IMR-90 (cell line): ENCODE results near the gene CATSPERZ. TPM values are rescaled to one million over a fixed set of nuclear protein-coding genes. Genes with fewer than 3 reads are reported as not detected.
A peak's percentile ranks its signal among the peaks of the same experiment; 100 is the strongest.

Experiments used
- ATAC-seq: fragments of 200-7000 bp; cut with Tn5 transposase; 2 replicates; pipeline ENCODE4 v1.9.1; 2020; ENCODE audit warnings: low read depth, mild to moderate bottlenecking, moderate library complexity
- BruUV-seq: library from RNA; stranded (reverse); fragments of 400-500 nt; replicated peaks from 2 replicates; lab custom pipeline; 2021; lab: Mats Ljungman, UMichigan
- CTCF ChIA-PET: fragments of 300-600 bp; formaldehyde crosslinking; extraction: SDS; loops from one replicate; lab custom pipeline; 2021; ENCODE audit warnings: antibody characterized with exemption; lab: Yijun Ruan, JAX
- POLR2A ChIA-PET: fragments of 300-600 bp; sonication (Branson Sonifier 250); formaldehyde crosslinking; loops from one replicate; lab custom pipeline; 2022; ENCODE audit warnings: antibody characterized with exemption; ENCODE audit not compliant: unreplicated experiment; lab: Charles Lee
- DNase-seq: peaks from one replicate; pipeline ENCODE4 v3.0.0; 2013
- H2AFZ ChIP-seq: replicated peaks from 2 replicates; pipeline ENCODE3; 2013; ENCODE audit warnings: low read length, mild to moderate bottlenecking; ENCODE audit not compliant: poor library complexity
- H2AK5ac ChIP-seq: 2 replicates; pipeline ENCODE4 v1.6.1; 2013; ENCODE audit warnings: low read depth, low read length, inconsistent platforms
- H2AK9ac ChIP-seq: replicated peaks from 2 replicates; pipeline ENCODE3; 2013; ENCODE audit warnings: mild to moderate bottlenecking, low read depth, low read length, moderate library complexity; ENCODE audit not compliant: poor library complexity
- H2BK120ac ChIP-seq: 2 replicates; pipeline ENCODE4 v1.6.1; 2013; ENCODE audit warnings: low read depth, low read length, inconsistent platforms
- H2BK15ac ChIP-seq: 3 replicates; pipeline ENCODE4 v1.6.1; 2013; ENCODE audit warnings: low read depth, low read length, inconsistent platforms
- H2BK20ac ChIP-seq: 2 replicates; pipeline ENCODE4 v1.6.1; 2013; ENCODE audit warnings: low read depth, mild to moderate bottlenecking, inconsistent platforms, low read length, moderate library complexity
- H2BK5ac ChIP-seq: 2 replicates; pipeline ENCODE4 v1.6.1; 2013; ENCODE audit warnings: mild to moderate bottlenecking, low read depth, low read length, inconsistent platforms; ENCODE audit not compliant: poor library complexity, severe bottlenecking
- H3K14ac ChIP-seq: replicated peaks from 2 replicates; pipeline ENCODE4 v1.6.1; 2013; ENCODE audit warnings: low read depth, low read length, inconsistent platforms
- H3K18ac ChIP-seq: 2 replicates; pipeline ENCODE4 v1.6.1; 2013; ENCODE audit warnings: low read depth, low read length, control low read depth
- H3K23ac ChIP-seq: 2 replicates; pipeline ENCODE4 v1.6.1; 2013; ENCODE audit warnings: low read depth, low read length, inconsistent platforms
- H3K27ac ChIP-seq: 2 replicates; pipeline ENCODE4 v1.5.1; 2013; ENCODE audit warnings: mild to moderate bottlenecking, control low read depth, low read length; ENCODE audit not compliant: insufficient read depth
- H3K27me3 ChIP-seq: 2 replicates; pipeline ENCODE4 v1.6.1; 2013; ENCODE audit warnings: low read length; ENCODE audit not compliant: control insufficient read depth, insufficient read depth
- H3K36me3 ChIP-seq: 2 replicates; pipeline ENCODE4 v1.6.1; 2013; ENCODE audit warnings: low read length, mixed read lengths; ENCODE audit not compliant: control insufficient read depth, insufficient read depth
- H3K4ac ChIP-seq: 2 replicates; pipeline ENCODE4 v1.6.1; 2013; ENCODE audit warnings: low read depth, low read length, inconsistent platforms
- H3K4me1 ChIP-seq: 2 replicates; pipeline ENCODE4 v1.6.1; 2013; ENCODE audit warnings: low read length, mixed read lengths; ENCODE audit not compliant: control insufficient read depth, insufficient read depth
- H3K4me2 ChIP-seq: 2 replicates; pipeline ENCODE4 v1.6.1; 2013; ENCODE audit warnings: low read depth, mild to moderate bottlenecking, control low read depth, low read length, moderate library complexity
- H3K4me3 ChIP-seq: 2 replicates; pipeline ENCODE4 v1.5.1; 2013; ENCODE audit warnings: low read depth, mild to moderate bottlenecking, control low read depth, low read length, moderate library complexity; ENCODE audit not compliant: insufficient read depth
- H3K56ac ChIP-seq: 2 replicates; pipeline ENCODE4 v1.6.1; 2013; ENCODE audit warnings: low read length, inconsistent platforms; ENCODE audit not compliant: insufficient read depth; ENCODE audit errors: extremely low read depth
- H3K79me1 ChIP-seq, 2 experiments: 2 replicates each; pipeline ENCODE4 v1.6.1; 2013; ENCODE audit warnings: low read length in 2 of 2, inconsistent platforms in 1 of 2, low read depth in 1 of 2
- H3K9ac ChIP-seq: 2 replicates; pipeline ENCODE4 v1.6.1; 2013; ENCODE audit warnings: low read depth, low read length, control low read depth
- H3K9me1 ChIP-seq: 2 replicates; pipeline ENCODE4 v1.6.1; 2013; ENCODE audit warnings: low read length, inconsistent platforms; ENCODE audit not compliant: insufficient read depth
- H3K9me3 ChIP-seq: 2 replicates; pipeline ENCODE4 v1.6.1; 2013; ENCODE audit warnings: low read length; ENCODE audit not compliant: control insufficient read depth, insufficient read depth
- H4K20me1 ChIP-seq: 2 replicates; pipeline ENCODE4 v1.6.1; 2013; ENCODE audit warnings: low read length, inconsistent platforms; ENCODE audit not compliant: insufficient read depth
- H4K5ac ChIP-seq: 2 replicates; pipeline ENCODE4 v1.6.1; 2013; ENCODE audit warnings: mild to moderate bottlenecking, low read depth, low read length, control low read depth
- H4K8ac ChIP-seq, 2 experiments: 2 replicates each; pipeline ENCODE4 v1.6.1; 2013; ENCODE audit warnings: low read depth in 2 of 2, low read length in 2 of 2, control low read depth in 1 of 2, inconsistent platforms in 1 of 2
- H4K91ac ChIP-seq: 2 replicates; pipeline ENCODE4 v1.6.1; 2013; ENCODE audit warnings: low read depth, low read length, inconsistent platforms; ENCODE audit not compliant: insufficient read depth
- BHLHE40 ChIP-seq: fragments of 150-350 bp; IDR thresholded peaks from 2 replicates; pipeline ENCODE4 v1.6.1; 2016; ENCODE audit warnings: mild to moderate bottlenecking, low read depth, low read length
- CHD1 ChIP-seq: IDR thresholded peaks from 2 replicates; pipeline ENCODE4 v1.6.1; 2012; ENCODE audit warnings: low read depth, low read length, improper control_type of control experiment
- NFE2L2 ChIP-seq: fragments of 150-350 bp; IDR thresholded peaks from 2 replicates; pipeline ENCODE4 v1.6.1; 2016; ENCODE audit warnings: low read depth, mild to moderate bottlenecking, low read length
- WGBS, 2 experiments: methylation state at CpG; one replicate each; pipeline versions ENCODE4 v1.1.5 to v1.1.7; 2013; ENCODE audit warnings: missing lambda C conversion rate in 2 of 2; ENCODE audit not compliant: insufficient read length in 1 of 2; ENCODE audit errors: extremely low coverage in 2 of 2; 5-methylcytosine and 5-hydroxymethylcytosine counted together
- dilution Hi-C: fragments of 300-500 bp; cut with HindIII; formaldehyde crosslinking; loops from one replicate; pipeline ENCODE4 v1.14.3; 2018; ENCODE audit warnings: low sequenced_read_pairs; ENCODE audit not compliant: unreplicated experiment
- in situ Hi-C: fragments of 300-500 bp; cut with MboI; formaldehyde crosslinking; loops from 3 replicates; pipeline ENCODE4 v1.14.3; 2019; ENCODE audit warnings: low sequenced_read_pairs, inconsistent platforms, mixed read lengths
- intact Hi-C: fragments of 100-400 bp; cut with micrococcal nuclease; formaldehyde crosslinking; loops from 2 replicates; pipeline ENCODE4 v1.10.0; 2022
- polyA plus RNA-seq, 3 experiments: library from polyadenylated mRNA; depleted of rRNA; stranded (reverse); fragments of >200 nt; gene quantifications; 2 replicates each; pipeline ENCODE4 v1.2.3, GENCODE V29; 2012; ENCODE audit warnings: low replicate concordance in 1 of 3
- total RNA-seq: library from RNA; depleted of rRNA; stranded (reverse); fragments of >200 nt; gene quantifications from 2 replicates; pipeline ENCODE4 v1.2.3, GENCODE V29; 2012

Gene CATSPERZ
- total and polyA plus RNA-seq, 2 of the 4 experiments (the other 2 are of a cell fraction): not detected

DNA sequence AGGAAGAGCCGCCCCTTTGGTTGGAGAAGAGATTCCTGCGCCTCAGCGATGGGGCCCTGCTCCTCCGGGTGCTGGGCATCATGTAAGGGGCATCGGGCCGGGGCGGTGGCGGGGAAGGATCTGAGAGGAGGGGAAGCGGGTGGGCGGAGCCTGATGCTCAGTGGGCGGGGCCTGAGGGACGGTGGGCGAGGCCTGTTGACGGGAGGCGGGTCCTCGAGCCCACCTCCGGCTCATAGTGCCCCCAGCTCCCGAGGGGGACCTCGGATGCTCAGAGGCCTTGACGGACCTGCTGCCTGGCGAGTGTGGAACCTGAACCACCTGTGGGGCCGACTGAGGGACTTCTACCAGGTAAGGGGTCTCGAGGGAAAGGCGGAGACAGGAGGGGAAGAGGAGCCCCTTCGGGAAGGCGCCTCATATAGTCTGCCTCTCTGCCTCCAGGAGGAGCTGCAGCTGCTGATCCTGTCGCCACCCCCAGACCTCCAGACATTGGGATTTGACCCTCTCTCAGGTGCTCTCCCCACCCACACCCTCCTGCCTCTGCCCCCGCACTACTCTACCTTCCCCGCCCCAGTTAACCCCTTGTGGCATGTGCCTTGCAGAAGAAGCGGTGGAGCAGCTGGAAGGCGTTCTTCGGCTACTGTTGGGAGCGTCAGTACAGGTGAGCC is 40.6 kb downstream of the CATSPERZ start:
- Histone ChIP-seq H2BK120ac (no peak overlapping the region), H3K4me3 (no peak overlapping the region), H3K14ac (no peak overlapping the region), H3K56ac (no peak overlapping the region), H2BK5ac (no peak overlapping the region), H4K91ac (no peak overlapping the region), H3K4me1 (peaks cover 6% of the 10 kb centered on the region), H2BK20ac (no peak overlapping the region), H4K8ac (no peak overlapping the region), H4K5ac (no peak overlapping the region), H4K20me1 (no peaks in the 10 kb centered on the region), H3K27me3 (peaks cover 9% of the 10 kb centered on the region; the same call in 1 of the 2 replicates), H2AK5ac (no peak overlapping the region), H2BK15ac (no peak overlapping the region), H3K9ac (no peak overlapping the region), H3K18ac (no peak overlapping the region), H3K79me1 (no peaks in the 10 kb centered on the region), H2AK9ac (no peak overlapping the region), H3K4me2 (no peak overlapping the region), H3K4ac (no peak overlapping the region), H3K23ac (no peak overlapping the region), H3K9me3 (no peaks in the 10 kb centered on the region), H3K27ac (no peak overlapping the region), H2AFZ (peak overlapping the region; percentile 11), H3K9me1 (no peaks in the 10 kb centered on the region), H3K36me3 (no peaks in the 10 kb centered on the region)
- WGBS, 2 experiments: 41% methylated on average over 9 of the region's 33 CpGs; no CpG with 5 or more reads in 1 of the 2 experiments
- POLR2A ChIA-PET: no interaction called here
- CTCF ChIA-PET: interaction anchor here (0.6 kb wide), 1 partner anchor 14 kb away, joined by 3 read pairs; no protein-coding TSS in a partner anchor
- no TSS peak for BruUV-seq
- intact Hi-C loops (no loop called here), in situ Hi-C loops (no loop called here), dilution Hi-C loops (no loop called here)
- no peak for DNase-seq
- no peak for ATAC-seq
- TF ChIP-seq BHLHE40: no peak
- no peak for TF ChIP-seq NFE2L2
- TF ChIP-seq CHD1: no peak
